NT2/D1 (cell line): ENCODE data around the gene FOXL3.
"Not testable (repeated sequence)": the region's sequence is repeated elsewhere in the genome, so short reads cannot be mapped to it uniquely, and the experiment has no call there.

ENCODE experiments used
- DNase-seq: peaks from one replicate; pipeline ENCODE4 v3.0.0-alpha.2; 2011; ENCODE audit warnings: low read depth, low spot score
- H3K27me3 ChIP-seq: 2 replicates; pipeline ENCODE4 v1.6.0; 2011; ENCODE audit warnings: mild to moderate bottlenecking; ENCODE audit not compliant: insufficient read length, insufficient read depth
- H3K36me3 ChIP-seq: 2 replicates; pipeline ENCODE4 v1.6.1; 2011; ENCODE audit warnings: mild to moderate bottlenecking, low read length, mixed read lengths; ENCODE audit not compliant: insufficient read depth, insufficient read length
- H3K4me1 ChIP-seq: 2 replicates; pipeline ENCODE4 v1.5.1; 2011; ENCODE audit not compliant: insufficient read depth, insufficient read length
- H3K4me3 ChIP-seq: 2 replicates; pipeline ENCODE4 v1.5.1; 2011; ENCODE audit warnings: low read depth; ENCODE audit not compliant: insufficient read length
- H3K9ac ChIP-seq: 2 replicates; pipeline ENCODE4 v1.6.0; 2011; ENCODE audit warnings: low read depth; ENCODE audit not compliant: insufficient read length
- H3K9me3 ChIP-seq: 2 replicates; pipeline ENCODE4 v1.5.1; 2011; ENCODE audit warnings: mild to moderate bottlenecking, low read length; ENCODE audit not compliant: insufficient read depth
- SUZ12 ChIP-seq: IDR thresholded peaks from 2 replicates; pipeline ENCODE4 v1.6.1; 2011; ENCODE audit not compliant: insufficient read length, insufficient read depth; ENCODE audit errors: extremely low read depth
- YY1 ChIP-seq: IDR thresholded peaks from 2 replicates; pipeline ENCODE4 v1.6.1; 2011; ENCODE audit not compliant: insufficient read length, insufficient read depth
- ZNF274 ChIP-seq: IDR thresholded peaks from 2 replicates; pipeline ENCODE4 v1.6.1; 2011; ENCODE audit warnings: mild to moderate bottlenecking, low read depth, low read length

FOXL3 gene

DNA sequence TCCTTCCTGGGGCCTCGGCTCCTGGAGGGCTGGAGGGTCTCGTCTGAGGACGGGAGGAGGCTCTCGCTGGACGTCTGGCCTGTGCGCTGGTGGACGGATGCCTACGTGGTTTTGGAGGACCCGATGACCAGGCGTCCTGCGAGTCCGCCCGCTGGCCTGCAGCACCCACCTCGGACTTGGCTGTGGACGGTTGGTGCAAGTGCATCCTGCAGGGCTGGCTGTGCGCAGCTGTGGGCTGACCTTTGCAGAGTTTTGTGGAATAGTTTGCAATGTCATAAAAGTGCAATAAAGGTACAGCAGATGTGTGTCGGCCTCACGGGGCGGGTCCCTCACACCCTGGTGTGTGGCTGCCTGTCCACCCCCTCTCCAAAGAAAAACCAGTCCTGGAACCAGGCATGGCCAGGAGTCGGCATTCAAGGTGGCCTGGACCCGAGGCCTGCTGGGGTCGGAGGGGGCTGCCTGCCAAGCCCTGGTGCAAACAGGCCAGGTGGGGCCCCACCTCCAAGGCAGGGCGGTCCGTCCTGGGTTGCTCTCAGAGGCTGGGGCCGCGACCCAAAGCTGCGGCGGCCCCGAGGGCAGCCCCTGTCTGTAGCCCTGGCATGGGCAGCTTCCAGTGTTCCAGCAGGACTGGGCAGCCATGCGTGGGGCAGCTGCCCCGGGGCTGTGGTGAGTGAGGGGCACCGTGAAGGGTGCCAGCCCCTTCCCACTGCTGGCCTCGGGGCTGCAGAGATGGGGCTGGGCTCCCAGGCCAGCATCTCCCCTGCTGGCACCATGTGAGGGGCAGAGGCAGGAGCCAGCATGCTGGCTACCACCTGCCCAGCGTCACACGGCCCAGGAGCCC lies 29.3 kb upstream of the FOXL3 start:
- TF ChIP-seq YY1 = no peak
- no peak for TF ChIP-seq ZNF274
- TF ChIP-seq SUZ12 = no peak
- H3K9ac ChIP-seq = no peak overlapping the region
- H3K27me3 ChIP-seq = no peaks in the 10 kb centered on the region
- H3K9me3 ChIP-seq = peaks cover 92% of the 10 kb centered on the region
- DNase-seq = no peak
- H3K4me1 ChIP-seq = no peaks in the 10 kb centered on the region
- H3K36me3 ChIP-seq = peaks cover 38% of the 10 kb centered on the region
- H3K4me3 ChIP-seq = no peak overlapping the region

DNA sequence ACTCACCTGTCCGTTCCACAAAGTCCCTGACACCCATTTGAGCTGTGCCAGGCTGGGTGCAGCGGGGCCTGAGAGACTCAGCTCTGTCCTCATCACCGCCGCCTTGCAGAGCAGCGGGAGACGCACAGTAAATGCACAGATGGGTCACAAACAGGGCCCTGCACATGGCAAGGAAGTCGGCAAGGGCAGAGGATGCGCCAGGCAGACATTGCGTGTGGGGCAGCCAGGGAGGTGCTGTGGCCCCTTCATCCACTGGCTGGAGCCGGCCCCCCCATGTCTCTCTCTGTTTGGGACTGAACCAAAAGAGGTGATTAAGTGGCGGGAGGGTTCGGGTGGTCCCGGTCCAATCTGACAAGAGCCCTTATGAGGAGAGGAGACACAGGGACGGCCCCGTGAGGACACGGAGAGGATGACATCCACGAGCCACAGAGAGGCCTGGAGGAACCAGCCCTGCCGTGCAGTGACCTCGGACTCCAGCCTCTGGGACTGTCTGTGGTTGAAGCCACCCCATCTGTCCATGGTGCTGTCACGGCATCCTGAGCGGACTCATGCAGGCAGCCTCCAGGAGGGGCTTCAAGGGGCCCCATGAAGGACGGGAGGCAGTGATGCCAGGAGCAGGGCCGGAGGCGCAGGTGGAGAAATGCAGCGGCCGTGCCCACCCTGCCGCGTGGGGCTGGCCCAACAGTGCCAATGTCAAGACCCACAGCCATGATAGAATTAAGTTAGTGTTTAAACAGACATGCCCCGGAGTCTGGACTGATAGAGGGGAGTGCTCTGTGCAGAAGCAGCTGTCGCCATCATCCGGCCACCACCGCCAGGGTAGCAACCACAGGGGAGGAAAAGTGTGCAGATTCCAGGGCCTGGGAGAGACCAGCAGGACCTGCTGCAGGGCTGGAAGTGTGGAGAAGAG lies 28.4 kb upstream of the FOXL3 start:
- peaks cover 33% of the 10 kb centered on the region for H3K36me3 ChIP-seq

DNA sequence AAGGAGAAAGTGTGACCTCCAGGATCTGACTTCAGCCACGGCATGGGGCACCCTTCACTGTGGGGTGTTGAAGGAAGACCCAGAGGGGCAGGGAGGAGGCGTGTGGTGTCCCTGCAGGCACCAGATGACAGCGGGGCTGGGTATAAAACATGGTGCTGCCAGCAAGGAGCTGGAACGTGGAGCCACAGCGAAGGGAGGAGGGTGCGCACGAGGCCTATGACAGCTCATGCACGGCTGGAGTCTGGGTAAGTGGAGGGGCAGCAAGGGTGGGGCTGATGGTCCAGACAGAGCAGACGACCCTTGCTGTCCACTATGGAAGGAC lies 27.8 kb upstream of the FOXL3 start:
- no peak for DNase-seq
- H3K4me1 ChIP-seq = no peaks in the 10 kb centered on the region
- no peak overlapping the region for H3K4me3 ChIP-seq
- no peaks in the 10 kb centered on the region for H3K27me3 ChIP-seq
- H3K9ac ChIP-seq = no peak overlapping the region
- H3K9me3 ChIP-seq = peaks cover 92% of the 10 kb centered on the region
- peaks cover 28% of the 10 kb centered on the region for H3K36me3 ChIP-seq
- no peak for TF ChIP-seq ZNF274
- TF ChIP-seq SUZ12 = no peak
- no peak for TF ChIP-seq YY1

More for the DNA sequence above, 28.4 kb upstream of the FOXL3 start:
- TF ChIP-seq YY1 (no peak), ZNF274 (no peak), SUZ12 (no peak)
- Histone ChIP-seq H3K9me3 (peaks cover 92% of the 10 kb centered on the region), H3K9ac (no peak overlapping the region), H3K27me3 (no peaks in the 10 kb centered on the region), H3K4me3 (no peak overlapping the region), H3K4me1 (no peaks in the 10 kb centered on the region)
- DNase-seq = no peak

DNA sequence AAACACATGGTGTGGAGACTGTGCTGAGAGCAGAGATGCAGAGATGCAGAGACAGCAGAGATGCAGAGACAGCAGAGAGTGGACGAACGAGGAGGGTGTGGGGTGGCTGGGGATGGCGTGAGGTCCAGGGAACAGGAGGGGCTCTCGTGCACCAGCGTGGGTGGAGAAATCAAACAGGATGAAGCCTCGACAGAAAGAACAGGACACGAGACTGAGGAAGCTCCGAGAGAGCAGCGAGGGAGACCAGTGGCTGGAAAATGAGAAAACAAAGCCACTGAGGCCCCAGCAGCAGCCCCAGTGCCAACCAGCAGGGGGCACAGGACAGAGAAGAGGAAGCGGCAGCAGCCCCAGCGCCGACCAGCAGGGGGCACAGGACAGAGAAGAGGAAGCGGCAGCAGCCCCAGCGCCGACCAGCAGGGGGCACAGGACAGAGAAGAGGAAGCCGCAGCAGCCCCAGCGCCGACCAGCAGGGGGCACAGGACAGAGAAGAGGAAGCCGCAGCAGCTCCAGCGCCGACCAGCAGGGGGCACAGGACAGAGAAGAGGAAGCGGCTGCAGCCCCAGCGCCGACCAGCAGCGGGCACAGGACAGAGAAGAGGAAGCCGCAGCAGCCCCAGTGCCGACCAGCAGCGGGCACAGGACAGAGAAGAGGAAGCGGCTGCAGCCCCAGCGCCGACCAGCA lies 27.2 kb upstream of the FOXL3 start:
- Histone ChIP-seq H3K9me3 (peaks cover 92% of the 10 kb centered on the region), H3K36me3 (peaks cover 26% of the 10 kb centered on the region)
- H3K4me3 ChIP-seq, DNase-seq, H3K27me3 ChIP-seq, H3K9ac ChIP-seq, H3K4me1 ChIP-seq: not testable (repeated sequence)

DNA sequence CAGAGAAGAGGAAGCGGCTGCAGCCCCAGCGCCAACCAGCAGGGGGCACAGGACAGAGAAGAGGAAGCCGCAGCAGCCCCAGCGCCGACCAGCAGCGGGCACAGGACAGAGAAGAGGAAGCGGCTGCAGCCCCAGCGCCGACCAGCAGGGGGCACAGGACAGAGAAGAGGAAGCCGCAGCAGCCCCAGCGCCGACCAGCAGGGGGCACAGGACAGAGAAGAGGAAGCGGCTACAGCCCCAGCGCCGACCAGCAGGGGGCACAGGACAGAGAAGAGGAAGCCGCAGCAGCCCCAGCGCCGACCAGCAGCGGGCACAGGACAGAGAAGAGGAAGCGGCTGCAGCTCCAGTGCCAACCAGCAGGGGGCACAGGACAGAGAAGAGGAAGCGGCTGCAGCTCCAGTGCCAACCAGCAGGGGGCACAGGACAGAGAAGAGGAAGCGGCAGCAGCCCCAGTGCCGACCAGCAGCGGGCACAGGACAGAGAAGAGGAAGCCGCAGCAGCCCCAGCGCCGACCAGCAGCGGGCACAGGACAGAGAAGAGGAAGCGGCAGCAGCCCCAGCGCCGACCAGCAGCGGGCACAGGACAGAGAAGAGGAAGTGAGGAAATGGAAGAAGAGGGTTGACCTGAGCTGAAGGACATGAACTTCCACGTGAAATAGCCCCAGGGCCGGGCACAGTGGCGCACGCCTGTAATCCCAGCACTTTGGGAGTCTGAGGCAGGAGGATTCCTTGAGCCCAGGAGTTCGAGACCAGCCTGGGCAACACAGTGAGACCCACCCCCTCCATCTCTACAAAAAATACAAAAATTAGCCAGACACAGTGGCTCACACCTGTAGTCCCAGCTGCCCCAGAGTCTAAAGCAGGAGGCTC lies 26.3 kb upstream of the FOXL3 start:
- not testable (repeated sequence) for H3K27me3 ChIP-seq, H3K9ac ChIP-seq, H3K4me1 ChIP-seq, H3K4me3 ChIP-seq, DNase-seq
- H3K9me3 ChIP-seq = peaks cover 85% of the 10 kb centered on the region
- peaks cover 26% of the 10 kb centered on the region for H3K36me3 ChIP-seq

DNA sequence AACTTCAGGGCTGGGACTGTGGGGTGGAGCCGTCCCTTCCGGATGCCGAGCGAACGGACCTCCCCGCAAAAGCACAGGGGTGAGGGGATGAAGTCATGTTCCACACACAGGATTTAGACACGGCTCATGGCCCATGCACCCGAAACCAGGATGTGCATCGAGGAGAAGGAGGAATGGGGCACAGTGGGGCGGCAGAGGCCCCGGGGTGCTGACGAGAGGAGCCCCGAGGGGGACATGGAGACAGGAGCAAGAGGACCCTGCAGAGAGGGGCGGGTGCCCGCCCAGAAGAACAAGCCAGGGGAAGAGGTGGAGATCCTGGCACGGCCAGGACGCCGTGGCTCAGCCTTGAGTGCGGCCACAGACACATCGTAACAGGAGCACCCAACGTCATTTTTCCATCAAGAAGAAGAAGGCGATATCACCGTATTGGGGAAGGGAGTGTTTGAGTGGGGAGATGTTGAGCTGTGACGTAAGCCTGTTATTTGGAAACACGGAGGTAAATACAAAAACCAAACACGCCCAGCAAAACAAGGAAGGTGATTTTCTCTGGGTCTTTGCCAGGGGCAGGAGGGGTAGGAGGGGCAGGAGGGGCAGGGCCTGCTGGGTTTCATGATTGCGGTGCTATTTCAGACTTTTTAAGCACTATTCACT lies 25.3 kb upstream of the FOXL3 start:
- peaks cover 82% of the 10 kb centered on the region for H3K9me3 ChIP-seq
- DNase-seq = no peak
- no peak overlapping the region for H3K9ac ChIP-seq
- H3K4me3 ChIP-seq = no peak overlapping the region
- no peak for TF ChIP-seq YY1
- TF ChIP-seq ZNF274 = no peak
- no peak for TF ChIP-seq SUZ12
- H3K36me3 ChIP-seq = peaks cover 17% of the 10 kb centered on the region
- no peaks in the 10 kb centered on the region for H3K27me3 ChIP-seq
- no peaks in the 10 kb centered on the region for H3K4me1 ChIP-seq
